Activated CD4-positive, CD25-positive, alpha-beta regulatory T cell treated with anti-CD3 and anti-CD28 coated beads, Interleukin-2, amount 50 U/mL, for 16 hours (primary cell): ENCODE data around the gene PSMB3.
A peak's percentile ranks its signal among the peaks of the same experiment; 100 is the strongest.
"Not testable (repeated sequence)": the region's sequence is repeated elsewhere in the genome, so short reads cannot be mapped to it uniquely, and the experiment has no call there.

Experiments used
- DNase-seq: peaks from one replicate; pipeline ENCODE4 v3.0.0-alpha.2; 2020; ENCODE audit warnings: low read depth, low spot score

Gene PSMB3

DNA sequence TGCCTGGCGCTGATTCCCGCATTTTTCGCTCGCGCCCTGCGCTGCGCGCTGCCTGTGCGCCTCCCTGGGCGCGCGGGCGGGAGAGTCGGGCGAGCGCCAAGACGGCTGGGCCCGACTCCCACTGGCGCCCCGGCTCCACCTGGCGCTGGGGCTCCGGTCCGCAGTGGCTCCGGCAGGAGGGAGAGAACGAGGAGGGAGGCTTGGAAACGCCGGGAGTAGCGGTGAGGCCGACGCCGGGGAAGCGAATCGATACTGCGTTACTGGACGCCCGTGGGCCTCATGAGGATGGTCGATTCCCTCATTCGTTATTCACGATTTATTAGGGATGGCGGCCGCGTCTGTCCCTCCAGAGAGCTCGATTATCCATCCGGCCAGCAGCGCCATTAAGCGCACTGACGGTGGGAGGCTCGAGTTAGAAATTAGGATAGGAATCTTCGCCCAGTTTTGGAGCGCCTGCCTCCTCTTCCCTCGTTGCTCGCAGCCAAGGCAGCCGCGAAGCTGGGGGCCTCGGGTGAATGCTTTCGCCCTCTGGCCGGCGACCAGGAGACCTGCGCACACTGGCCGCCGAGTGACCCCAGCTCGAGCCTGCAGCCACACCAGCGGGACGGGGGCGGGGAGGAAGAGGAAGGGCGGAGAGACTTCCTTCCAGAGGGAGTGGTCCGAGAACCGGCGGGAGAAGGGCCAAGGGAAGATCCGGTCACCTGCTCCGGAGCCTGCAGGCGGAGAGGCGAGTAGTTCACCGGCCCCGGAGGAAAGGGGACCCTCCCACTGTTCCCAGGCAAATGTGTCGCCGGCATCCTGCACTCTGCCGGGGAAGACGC lies 3.1 kb upstream of the PSMB3 start:
- no peak for DNase-seq

DNA sequence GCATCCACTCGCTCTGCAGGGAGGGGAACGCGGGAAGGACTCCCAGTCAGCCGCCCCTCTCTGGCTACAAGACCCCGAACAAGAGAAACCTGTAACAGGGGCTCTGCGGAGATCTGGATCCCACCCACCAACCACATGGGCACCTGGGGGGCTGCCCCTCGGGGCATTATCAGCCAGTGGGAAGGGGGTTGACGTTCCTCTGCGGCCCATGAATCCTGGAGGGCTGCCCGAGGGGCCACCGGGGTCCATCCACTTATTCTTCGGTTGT lies 2.6 kb upstream of the PSMB3 start:
- DNase-seq, result no peak

DNA sequence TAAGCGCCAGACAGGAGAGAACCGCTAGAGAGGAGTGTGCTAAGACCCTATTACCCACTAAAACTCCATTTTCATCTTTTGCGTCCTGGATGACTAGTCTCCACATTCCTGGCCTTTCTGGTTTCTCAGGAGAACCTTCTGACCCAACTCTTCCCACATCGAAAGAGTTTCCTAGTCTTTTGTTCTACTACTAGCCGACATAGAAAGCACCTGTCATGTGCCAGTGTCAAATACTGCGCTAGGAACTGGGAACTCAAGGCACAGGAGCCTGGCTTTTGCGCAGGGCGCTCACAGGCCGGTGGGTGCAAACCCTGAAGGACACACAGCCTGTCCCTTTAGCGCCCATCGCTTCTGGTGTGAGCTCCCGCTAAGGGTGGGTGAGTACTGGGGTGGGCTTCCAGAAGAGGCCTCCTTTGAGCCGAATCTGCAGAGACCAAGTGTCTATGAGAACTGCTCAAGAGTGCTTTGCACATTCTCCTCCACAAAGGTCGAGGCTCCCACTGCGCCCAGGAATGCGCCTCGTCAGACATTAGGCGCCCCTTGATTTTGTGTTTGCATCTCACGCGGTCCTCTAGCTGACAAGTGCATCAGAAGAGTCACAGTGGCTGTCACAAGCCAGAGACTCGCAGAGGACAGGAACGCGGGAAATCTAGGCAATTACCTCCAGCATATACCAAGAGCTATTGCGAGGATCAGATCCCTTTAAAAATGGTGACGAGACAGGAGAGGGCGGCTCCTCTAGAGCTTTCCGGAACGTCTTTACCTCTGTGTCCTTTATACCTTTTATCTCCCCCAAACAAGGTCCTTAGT lies 2.0 kb upstream of the PSMB3 start:
- no peak for DNase-seq

DNA sequence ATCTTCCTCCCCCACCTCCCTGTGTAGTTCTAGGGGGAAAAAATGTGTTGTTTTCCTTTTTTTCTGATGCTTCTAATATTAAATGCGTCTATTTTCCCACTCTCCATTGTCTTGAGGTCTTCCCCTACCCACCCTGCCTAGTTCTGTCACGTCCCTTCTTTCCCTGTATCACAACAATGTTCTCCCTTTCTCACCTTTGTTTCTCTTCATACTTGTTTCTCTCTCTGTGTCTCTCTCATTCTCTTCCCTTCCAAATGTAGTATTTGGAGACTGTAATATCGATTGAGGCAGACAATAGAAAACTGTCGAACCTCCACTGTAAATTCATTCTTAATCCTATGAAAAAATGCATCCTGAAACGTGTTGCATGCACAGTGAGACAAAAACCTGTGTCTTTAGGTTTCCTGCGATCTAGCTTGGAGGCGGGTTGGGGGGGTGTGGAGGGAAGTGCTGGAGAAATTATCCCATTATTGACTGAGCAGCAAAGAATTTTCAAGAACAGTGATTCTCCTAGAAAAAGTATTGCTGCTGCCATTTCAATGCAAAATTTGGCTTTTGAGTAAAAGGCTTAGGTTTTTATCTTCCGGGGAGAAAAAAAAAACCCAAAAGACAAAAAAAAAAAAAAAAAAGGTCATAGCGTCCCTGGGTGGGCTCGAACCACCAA lies 1.3 kb upstream of the PSMB3 start:
- DNase-seq, result no peak

DNA sequence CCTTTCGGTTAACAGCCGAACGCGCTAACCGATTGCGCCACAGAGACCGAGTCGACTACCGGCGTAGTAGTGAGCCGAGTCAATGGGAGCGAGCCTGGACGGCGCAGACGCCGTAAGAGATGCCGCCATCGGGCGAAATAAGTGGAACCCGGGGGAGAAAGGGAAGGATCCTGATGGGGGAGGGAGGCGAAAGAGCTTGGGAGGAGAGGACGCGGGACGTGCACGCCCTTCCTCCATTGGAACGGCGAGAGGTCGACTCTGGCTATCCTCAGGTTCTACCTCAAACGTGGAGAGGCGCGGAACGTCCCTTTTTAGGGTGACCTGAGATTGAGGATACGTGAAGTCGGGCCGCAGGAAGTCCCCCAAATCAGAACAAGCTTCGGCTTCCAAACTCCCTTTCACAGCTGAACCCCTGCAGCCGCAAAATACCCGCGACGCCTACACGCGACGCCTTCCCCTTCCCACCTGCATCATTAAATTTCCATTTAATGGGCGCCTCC lies 683 bp upstream of the PSMB3 start:
- peak; percentile 66 for DNase-seq

DNA sequence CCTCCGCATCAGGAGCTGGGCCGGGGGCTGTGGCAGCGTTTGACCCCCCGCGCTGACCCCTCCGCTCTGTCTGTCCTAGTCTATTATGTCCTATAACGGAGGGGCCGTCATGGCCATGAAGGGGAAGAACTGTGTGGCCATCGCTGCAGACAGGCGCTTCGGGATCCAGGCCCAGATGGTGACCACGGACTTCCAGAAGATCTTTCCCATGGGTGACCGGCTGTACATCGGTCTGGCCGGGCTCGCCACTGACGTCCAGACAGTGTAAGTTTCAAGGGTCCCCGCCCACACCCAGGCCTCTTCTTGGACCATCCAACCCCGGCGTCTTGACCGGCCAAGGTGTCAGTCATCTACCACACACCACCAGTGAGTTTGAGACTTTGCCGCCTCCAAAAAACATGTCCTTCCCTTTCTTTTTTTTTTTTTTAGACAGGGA lies 548 bp downstream of the PSMB3 start:
- DNase-seq, result no peak

DNA sequence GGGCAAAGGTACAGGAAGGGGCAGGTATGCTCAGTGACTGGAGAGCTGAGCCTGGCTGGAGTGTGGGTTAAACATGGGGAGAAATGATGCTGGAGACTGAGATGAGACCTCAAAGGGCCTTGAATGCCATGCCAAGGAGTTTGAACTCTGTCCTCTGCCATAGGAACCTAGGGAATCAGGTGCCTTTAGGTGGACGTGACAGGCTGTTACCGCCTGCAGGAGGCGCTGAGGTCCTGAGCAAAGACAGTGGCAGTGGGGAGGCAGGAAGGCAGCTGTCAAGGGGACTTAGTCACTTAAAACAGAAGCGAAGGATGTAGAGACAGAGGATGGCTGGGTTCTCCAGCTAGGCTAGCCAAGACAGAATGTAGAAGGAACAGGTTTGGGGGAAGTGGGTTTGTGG lies 9.1 kb downstream of the PSMB3 start:
- no peak for DNase-seq

DNA sequence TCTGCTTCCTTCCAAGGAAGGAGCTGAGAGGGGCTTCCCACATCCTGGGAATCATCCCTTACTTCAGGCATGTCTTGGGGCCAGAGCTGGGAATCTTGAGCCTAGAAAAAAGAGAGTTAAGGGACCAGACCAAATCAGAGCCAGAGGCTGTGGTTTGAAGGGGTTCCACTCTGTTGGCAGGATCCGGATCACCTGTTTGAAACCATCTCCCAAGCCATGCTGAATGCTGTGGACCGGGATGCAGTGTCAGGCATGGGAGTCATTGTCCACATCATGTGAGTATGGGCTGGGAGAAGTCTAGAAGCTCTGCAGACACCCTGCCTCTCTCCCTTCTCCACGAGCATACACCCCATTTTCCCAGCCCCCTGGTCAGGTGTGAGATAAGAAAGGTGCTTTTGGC lies 9.7 kb downstream of the PSMB3 start:
- DNase-seq, result no peak

DNA sequence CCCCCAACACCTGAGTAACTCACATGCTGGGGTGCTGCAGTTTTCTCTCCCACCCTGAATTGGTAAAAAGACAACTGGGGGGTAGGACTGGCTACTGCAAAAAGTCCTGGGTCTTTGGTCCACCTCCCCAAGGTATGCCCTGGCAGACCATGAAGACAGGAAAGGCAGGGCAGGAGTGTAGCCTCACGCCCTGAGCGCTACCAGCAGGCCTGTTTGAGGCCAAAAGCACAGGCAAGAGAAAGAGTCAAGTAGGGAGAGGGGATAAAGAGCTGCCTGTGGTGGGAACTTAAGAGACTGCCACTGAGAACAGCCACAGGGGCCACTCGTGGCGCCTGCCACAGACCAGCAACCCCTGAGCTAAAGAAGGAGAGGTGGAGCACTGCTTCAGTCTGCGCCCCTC lies 13.8 kb downstream of the PSMB3 start:
- DNase-seq, result no peak

DNA sequence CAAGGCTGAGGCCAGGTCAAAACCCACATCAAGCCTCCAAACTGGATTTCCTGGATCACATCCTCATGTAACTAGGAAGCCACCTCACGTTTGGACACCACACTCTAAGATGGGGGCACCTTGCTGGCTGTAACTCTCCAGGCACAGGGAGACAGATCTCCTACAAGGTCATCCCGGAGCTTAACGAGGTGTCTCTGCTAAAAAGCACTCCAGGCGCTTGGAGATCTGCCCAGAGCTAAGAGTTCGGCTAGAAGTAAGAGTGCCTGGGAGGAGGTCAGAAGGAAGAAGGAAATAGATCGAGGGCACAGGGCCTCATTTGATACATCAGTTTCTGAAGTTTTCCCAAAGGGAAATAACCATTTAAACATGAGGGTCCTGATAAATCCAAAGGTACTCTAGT lies 15.9 kb downstream of the PSMB3 start:
- no peak for DNase-seq

DNA sequence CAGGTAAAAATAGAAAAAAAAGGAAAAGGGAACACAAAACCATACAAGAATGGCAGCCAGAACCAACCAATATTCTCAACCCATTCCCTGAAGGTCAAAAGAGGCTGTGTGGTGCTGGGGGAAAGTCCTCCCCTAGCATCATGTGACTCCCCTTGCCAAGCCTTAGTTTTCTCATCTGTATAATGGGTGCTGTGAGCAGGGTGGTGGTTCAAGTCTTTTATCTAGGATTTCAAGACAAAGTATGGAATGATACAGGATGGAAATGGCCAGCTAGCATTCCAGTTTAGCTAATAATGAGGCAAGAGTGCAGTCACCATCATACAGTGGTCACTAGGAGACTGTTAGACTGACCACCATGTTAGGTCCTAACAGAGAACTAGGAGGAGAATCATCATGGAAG lies 20.7 kb downstream of the PSMB3 start:
- DNase-seq, result no peak

DNA sequence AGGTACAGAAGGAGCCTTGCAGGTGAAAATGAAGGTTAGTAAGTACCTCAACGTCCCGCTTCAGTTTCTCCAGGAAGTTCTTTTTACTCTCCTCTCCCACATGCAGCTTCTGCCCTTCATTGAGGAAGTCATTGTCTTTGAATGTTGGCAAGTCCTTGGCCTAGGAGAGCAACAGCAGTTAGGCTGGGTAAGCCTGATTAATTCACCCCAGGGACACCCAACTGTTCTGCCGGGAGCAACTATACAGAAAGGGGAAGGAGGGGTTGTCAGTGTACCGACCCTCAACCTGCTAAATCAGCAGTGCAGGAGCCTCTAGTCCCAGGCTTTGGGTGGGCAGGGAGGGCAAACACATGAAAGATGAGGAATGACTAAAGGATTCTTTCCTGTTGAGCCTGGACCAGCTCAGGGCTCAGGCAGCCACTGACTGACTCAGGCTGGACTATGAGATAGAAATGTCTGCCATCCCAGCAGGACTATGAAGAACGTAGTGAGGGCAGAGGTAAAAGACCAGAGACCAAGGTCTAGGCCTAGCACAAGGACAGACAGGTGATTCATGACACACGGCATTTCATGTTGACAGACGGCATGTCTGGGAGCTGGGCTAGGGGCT lies 25.2 kb downstream of the PSMB3 start:
- DNase-seq, result no peak

DNA sequence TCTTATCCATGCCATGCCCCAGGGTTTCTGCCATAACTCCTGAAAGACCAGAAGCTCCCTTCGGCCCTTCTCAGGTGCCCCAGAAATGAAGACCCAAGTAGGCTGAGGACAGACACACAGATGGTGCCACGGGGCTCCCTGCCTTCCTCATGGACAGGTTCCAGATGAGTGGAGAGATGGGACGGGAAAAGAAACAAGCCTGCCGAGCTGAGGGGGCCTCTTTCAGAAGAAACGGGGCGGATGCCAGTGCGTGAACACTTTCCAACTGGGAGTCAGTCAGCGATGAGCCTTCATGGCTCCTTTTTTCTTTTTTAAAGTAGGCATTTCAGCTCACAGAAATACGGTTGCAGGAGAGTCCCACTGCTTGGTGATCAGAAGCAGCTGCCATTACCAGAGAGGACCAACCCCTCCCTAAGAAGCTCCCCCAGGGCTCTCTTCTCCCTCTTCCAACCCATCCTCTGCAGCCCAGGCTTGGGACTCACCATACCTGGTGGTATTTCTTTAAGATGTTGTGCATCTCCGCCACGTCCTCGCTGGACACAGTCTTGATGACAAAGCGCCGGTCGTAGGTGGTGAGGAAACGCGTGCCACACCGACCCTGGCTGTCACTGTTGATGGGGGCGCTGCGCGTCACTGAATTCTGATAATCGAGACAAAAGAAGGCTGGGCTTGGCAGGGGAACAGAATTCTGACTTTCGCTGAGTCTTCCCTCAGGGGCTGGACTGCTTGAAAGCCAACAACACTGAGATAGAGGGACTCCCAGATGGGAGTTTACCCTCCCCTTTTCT lies 27.6 kb downstream of the PSMB3 start:
- no peak for DNase-seq

DNA sequence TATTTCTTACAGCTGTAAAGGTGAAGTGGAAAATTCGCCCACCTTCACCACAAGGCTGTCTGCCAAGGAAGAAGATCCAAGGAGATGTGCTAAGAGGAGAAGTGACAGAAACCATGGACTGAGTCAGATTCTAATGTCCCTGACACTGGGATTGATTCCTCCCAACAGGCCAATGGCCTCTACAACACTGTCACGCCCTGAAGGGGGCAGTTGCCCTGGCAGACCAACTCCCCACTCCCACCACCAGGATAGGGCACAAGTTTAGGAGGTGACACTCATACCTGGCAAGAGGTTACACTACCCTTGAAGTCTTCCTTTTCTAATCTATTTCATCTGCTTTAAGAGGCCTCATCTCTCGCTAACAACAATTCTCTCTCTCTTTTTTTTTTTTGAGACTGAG lies 30.7 kb downstream of the PSMB3 start:
- DNase-seq, result no peak

DNA sequence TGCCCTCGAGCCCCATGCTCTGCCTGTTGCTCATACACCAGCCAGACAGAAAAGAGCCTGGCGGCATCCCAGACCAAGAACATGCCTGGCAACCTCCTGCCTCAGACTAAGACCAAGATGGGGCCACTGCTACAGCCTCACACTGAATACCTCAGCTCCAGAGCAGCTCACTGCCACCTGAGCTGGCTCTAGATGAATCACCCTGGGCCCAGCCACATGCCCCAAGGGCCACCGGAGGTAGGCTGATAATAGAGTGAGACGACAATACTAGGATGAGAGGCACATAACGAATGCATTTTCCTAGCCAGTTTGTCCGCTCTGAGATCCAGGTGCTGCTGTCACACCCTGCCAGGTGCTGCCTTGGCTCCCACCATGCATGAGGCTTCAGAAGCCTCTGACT lies 33.8 kb downstream of the PSMB3 start:
- no peak for DNase-seq

DNA sequence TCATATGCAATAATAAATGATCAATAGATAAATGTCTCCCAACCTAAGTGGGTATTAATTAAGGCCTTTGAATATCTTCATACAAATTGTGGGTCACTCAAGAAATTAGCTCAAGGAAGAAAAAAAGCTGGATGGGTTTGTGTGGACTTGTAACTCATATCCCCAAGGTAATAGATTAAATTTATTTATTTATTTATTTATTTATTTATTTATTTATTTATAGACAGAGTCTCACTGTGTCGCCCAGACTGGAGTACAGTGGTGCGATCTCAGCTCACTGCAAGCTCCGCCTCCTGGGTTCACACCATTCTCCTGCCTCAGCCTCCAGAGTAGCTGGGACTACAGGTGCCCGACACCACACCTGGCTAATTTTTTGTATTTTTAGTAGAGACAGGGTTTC lies 35.5 kb downstream of the PSMB3 start:
- not testable (repeated sequence) for DNase-seq

DNA sequence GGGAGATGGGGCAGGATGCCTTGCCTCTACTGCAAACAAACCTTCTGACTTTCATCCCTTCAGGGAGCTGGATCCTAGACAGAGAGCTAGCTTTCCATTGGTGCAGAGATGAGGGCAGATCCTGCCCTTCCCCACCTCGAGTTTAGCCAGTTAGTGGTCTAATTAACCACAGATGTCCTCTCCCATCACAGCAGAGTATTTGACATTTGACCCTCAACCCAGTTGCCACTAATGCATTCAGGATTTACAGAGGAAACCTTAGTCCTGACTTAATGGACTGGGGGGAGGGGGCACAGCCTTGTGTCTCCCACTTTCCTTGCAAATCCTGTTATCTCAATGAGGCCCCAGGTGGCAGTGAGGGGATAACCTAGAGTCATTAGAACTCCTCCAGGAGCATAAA lies 36.6 kb downstream of the PSMB3 start:
- DNase-seq, result no peak

DNA sequence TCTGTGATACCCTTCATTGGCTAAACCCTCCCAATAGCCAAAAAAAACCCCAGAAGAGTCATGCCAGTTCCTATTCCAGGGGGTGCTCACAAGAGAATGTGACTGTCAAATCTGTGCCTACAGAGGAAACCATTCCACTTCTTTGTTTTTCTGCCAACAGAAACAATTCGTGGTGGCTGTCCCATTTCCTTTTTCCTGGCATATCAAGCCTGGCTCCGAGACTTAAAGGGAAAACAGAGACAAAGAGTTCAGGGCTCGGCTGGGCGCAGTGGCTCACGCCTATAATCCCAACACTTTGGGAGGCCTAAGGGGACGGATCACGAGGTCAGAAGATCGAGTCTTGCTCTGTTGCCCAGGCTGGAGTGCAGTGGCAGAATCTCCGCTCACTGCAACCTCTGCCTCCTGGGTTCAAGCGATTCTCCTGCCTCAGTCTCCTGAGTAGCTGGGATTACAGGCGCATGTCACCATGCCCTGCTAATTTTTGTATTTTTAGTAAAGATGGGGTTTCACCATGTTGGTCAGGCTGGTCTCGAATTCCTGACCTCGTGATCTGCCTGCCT lies 37.7 kb downstream of the PSMB3 start:
- DNase-seq, result not testable (repeated sequence)

DNA sequence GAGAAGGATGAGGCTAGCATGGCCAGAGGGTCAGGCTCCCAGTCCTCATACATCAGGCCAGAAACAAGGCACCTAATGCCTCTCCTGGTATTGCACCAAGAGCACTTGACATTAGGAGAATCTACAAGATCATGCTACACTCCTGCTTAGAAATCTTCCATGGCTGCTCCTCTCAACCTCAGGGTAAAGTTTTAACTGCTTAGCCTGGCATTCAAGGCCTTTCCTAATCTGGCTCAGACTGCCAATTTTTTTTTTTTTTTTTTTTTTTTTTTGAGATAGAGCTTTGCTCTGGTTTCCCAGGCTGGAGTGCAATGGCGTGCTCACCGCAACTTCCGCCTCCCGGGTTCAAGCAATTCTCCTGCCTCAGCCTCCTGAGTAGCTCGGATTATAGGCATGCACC lies 38.6 kb downstream of the PSMB3 start:
- no peak for DNase-seq

DNA sequence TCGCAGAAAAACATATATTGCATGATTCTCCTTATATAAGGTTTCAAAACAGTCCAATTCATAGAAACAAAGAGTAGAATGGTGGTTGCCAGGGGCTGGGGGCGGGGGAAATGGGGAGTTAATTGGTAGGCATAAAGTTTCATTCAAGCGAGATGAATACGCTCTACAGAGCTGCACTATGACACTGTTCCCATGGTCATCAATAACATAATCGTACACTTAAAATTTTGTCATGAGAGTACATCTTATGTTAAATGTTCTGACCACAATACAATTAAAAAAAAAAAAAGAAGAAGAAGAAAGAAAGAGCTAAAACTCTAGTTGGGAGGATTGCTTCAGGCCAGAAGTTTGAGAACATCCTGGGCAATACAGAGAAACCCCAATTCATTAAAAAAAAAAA lies 41.7 kb downstream of the PSMB3 start:
- no peak for DNase-seq
